Panc1 (cell line): ENCODE measurements around the gene SLC22A23. TPM values are rescaled to one million over a fixed set of nuclear protein-coding genes. Genes with fewer than 3 reads are reported as not detected.
A peak's percentile ranks its signal among the peaks of the same experiment; 100 is the strongest.

ENCODE experiments used
- ATAC-seq: fragments of 200-7000 bp; cut with Tn5 transposase; 2 replicates; pipeline ENCODE4 v1.9.1; 2020; ENCODE audit warnings: mild to moderate bottlenecking, moderate library complexity
- BruUV-seq: library from RNA; stranded (reverse); fragments of 400-500 nt; replicated peaks from 2 replicates; lab custom pipeline; 2021; lab: Mats Ljungman, UMichigan
- CTCF ChIA-PET: fragments of 300-600 bp; sonication (Branson Sonifier 250); formaldehyde crosslinking; loops from one replicate; lab custom pipeline; 2022; ENCODE audit warnings: antibody characterized with exemption; lab: Charles Lee
- POLR2A ChIA-PET: fragments of 300-600 bp; sonication (Branson Sonifier 250); formaldehyde crosslinking; loops from one replicate; lab custom pipeline; 2022; ENCODE audit warnings: antibody characterized with exemption; lab: Charles Lee
- DNase-seq: peaks from one replicate; pipeline ENCODE4 v3.0.0-alpha.2; 2010; ENCODE audit warnings: low read depth, low spot score
- H3K27ac ChIP-seq: 2 replicates; pipeline ENCODE4 v1.5.1; 2011; ENCODE audit warnings: mild to moderate bottlenecking, low read length, inconsistent platforms
- H3K27me3 ChIP-seq: fragments of 200-500 bp; sonication (Bioruptor generic); 2 replicates; pipeline ENCODE4 v1.6.0; 2014; ENCODE audit warnings: low read length, inconsistent platforms; ENCODE audit not compliant: control insufficient read depth, insufficient read depth
- H3K36me3 ChIP-seq: fragments of 200-500 bp; sonication (Bioruptor generic); 2 replicates; pipeline ENCODE4 v1.5.1; 2014; ENCODE audit warnings: inconsistent platforms, mild to moderate bottlenecking, low read length, moderate library complexity; ENCODE audit not compliant: control insufficient read depth, insufficient read depth
- H3K4me1 ChIP-seq: 2 replicates; pipeline ENCODE4 v1.5.1; 2011; ENCODE audit warnings: inconsistent platforms, mild to moderate bottlenecking, low read length, moderate library complexity; ENCODE audit not compliant: control insufficient read depth, insufficient read depth
- H3K4me3 ChIP-seq, 2 experiments: 2 replicates each; pipeline ENCODE4 v1.5.1; 2011 to 2012; ENCODE audit warnings: low read depth in 2 of 2, low read length in 2 of 2, mild to moderate bottlenecking in 2 of 2, inconsistent platforms in 1 of 2, moderate library complexity in 1 of 2
- H3K9me3 ChIP-seq: fragments of 200-500 bp; sonication (Bioruptor generic); 2 replicates; pipeline ENCODE4 v1.5.1; 2014; ENCODE audit warnings: low read depth, mild to moderate bottlenecking, inconsistent platforms, low read length, moderate library complexity; ENCODE audit not compliant: control insufficient read depth, insufficient read depth
- POLR2AphosphoS5 ChIP-seq: IDR thresholded peaks from 2 replicates; pipeline ENCODE4 v1.6.1; 2012; ENCODE audit warnings: mild to moderate bottlenecking, low read depth, low read length, moderate library complexity
- SIN3A ChIP-seq: IDR thresholded peaks from 2 replicates; pipeline ENCODE4 v1.6.1; 2012; ENCODE audit warnings: low read depth, mild to moderate bottlenecking, low read length, moderate library complexity, borderline replicate concordance; ENCODE audit not compliant: insufficient read depth
- TCF7L2 ChIP-seq: IDR thresholded peaks from 2 replicates; pipeline ENCODE4 v1.6.1; 2011; ENCODE audit warnings: mild to moderate bottlenecking, low read depth, low read length, inconsistent platforms
- in situ Hi-C: cut with HindIII; loops from 2 replicates; pipeline ENCODE4 v1.10.0; 2016; ENCODE audit warnings: low sequenced_read_pairs, low pct_unique_long_range_greater_than_20kb
- intact Hi-C: fragments of 100-400 bp; cut with micrococcal nuclease; formaldehyde crosslinking; loops from one replicate; pipeline ENCODE4 v1.10.0; 2022; ENCODE audit not compliant: unreplicated experiment
- total RNA-seq: library from RNA; stranded (reverse); gene quantifications from one replicate; pipeline ENCODE4 v1.2.1, GENCODE V29; 2021; ENCODE audit not compliant: unreplicated experiment
- TF ChIP-seq, protein P1 (sequence below), 2 experiments: IDR thresholded peaks; 2 replicates each; pipeline ENCODE4 v1.6.1; 2011 to 2012; ENCODE audit warnings: low read depth in 2 of 2, control low read depth in 1 of 2, low read length in 1 of 2, mild to moderate bottlenecking in 1 of 2, moderate library complexity in 1 of 2; ENCODE audit not compliant: insufficient read depth in 1 of 2
- TF ChIP-seq, protein P2 (sequence below): fragments of 450-650 bp; IDR thresholded peaks from 2 replicates; pipeline ENCODE4 v1.5.1; 2017; ENCODE audit warnings: mild to moderate bottlenecking

The SLC22A23 gene
- total RNA-seq, 1 experiment from 2014 or later, result 4.5 TPM

DNA sequence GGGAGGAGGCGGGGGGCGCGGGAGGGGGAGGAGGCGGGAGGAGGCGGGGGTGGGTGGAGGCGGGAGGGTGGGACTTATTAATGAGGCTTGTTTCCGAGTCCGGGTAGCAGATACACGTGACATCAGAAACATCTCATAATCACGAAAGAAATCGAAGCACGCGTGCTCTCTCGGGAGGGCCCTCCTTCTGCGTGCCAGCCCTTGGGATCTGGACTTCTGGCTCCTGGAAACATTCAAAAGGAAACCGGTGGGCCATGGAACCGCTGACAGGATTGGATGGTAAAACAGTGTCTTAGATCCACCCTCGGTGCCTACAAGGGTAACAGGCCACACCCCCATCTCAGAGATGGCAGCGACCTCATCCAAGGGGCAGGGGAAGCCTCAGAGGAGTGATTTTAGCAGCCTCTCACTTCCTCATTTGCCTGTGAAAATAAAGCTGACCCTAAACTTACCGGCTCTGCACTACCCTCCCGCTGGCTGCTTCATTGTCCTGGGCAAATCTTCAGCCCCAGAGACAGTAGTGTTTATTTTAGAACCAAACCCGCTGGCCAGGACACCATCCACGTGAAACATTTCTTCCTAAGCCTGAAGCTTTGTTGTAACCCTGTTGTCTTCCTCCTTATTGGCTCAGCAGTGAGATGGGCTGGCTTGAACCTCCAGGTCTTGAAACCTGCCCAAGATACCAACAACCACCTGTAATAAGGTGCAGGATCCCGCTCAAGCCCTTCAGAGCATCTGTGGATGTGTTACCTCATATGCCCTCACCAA is 100.6 kb downstream of the SLC22A23 start:
- ATAC-seq (peak; percentile 84), DNase-seq (peak; percentile 17)
- Histone ChIP-seq H3K4me3 (peak overlapping the region; percentile 35 to 69), H3K4me1 (peaks cover 22% of the 10 kb centered on the region), H3K36me3 (no peaks in the 10 kb centered on the region), H3K27ac (peak overlapping the region; percentile 76), H3K9me3 (no peaks in the 10 kb centered on the region), H3K27me3 (no peaks in the 10 kb centered on the region)
- BruUV-seq, result no TSS peak
- TF ChIP-seq SIN3A (0 out of 2 replicates have a peak, but pooled peaks have one; percentile 24), POLR2AphosphoS5 (no peak)
- CTCF ChIA-PET, result no interaction called here
- in situ Hi-C loops (no loop called here), intact Hi-C loops (no loop called here)
- POLR2A ChIA-PET, result no interaction called here

DNA sequence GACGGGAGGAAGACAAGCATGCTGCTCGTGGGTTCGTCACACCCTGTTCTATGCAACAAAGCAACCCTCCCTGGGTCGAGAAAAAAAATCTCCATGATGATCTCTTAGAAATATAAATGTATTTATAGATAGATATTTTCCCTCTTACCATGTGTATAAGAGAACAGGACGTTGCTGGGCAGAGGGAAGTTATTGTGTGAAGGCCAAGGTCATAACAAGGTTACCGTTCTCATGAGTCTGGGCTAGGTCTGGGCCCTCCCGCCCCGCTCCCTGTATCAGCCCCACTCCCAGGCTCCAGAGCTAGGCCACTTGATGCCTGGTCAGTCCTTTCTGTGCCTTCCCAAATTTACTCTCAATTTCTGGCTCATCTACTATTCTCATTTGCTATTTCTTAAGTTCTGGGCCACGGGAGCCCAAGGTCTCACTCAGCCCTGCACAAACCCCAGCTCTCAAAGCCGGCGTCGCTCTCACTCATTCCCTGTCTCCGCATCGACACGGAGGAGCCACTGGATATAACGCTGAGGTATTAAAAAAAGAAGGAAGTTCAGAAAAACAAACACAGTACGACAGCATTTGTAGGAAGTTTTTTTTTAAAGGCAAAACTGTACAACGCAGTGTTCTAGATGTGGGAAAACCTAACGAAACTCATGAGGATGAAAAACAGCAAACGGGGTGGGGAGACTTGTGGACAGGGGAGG is 101.3 kb downstream of the SLC22A23 start:
- in situ Hi-C loops (no loop called here), intact Hi-C loops (no loop called here)
- Histone ChIP-seq H3K4me3 (peak overlapping the region; percentile 30 to 69), H3K9me3 (no peaks in the 10 kb centered on the region), H3K27me3 (no peaks in the 10 kb centered on the region), H3K36me3 (no peaks in the 10 kb centered on the region), H3K27ac (peak overlapping the region; percentile 75), H3K4me1 (peaks cover 22% of the 10 kb centered on the region)
- ChIA-PET CTCF (no interaction called here), POLR2A (no interaction called here)
- ATAC-seq (peak; percentile 35), DNase-seq (no peak)
- TF ChIP-seq, protein P1, sequence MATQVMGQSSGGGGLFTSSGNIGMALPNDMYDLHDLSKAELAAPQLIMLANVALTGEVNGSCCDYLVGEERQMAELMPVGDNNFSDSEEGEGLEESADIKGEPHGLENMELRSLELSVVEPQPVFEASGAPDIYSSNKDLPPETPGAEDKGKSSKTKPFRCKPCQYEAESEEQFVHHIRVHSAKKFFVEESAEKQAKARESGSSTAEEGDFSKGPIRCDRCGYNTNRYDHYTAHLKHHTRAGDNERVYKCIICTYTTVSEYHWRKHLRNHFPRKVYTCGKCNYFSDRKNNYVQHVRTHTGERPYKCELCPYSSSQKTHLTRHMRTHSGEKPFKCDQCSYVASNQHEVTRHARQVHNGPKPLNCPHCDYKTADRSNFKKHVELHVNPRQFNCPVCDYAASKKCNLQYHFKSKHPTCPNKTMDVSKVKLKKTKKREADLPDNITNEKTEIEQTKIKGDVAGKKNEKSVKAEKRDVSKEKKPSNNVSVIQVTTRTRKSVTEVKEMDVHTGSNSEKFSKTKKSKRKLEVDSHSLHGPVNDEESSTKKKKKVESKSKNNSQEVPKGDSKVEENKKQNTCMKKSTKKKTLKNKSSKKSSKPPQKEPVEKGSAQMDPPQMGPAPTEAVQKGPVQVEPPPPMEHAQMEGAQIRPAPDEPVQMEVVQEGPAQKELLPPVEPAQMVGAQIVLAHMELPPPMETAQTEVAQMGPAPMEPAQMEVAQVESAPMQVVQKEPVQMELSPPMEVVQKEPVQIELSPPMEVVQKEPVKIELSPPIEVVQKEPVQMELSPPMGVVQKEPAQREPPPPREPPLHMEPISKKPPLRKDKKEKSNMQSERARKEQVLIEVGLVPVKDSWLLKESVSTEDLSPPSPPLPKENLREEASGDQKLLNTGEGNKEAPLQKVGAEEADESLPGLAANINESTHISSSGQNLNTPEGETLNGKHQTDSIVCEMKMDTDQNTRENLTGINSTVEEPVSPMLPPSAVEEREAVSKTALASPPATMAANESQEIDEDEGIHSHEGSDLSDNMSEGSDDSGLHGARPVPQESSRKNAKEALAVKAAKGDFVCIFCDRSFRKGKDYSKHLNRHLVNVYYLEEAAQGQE (IDR thresholded peaks at IDR 0.05; ENCODE audit: insufficient read depth in 1 of 2, low read depth in 2 of 2, low read length in 1 of 2), result no peak
- no peak for TF ChIP-seq POLR2AphosphoS5
- BruUV-seq, result no TSS peak

DNA sequence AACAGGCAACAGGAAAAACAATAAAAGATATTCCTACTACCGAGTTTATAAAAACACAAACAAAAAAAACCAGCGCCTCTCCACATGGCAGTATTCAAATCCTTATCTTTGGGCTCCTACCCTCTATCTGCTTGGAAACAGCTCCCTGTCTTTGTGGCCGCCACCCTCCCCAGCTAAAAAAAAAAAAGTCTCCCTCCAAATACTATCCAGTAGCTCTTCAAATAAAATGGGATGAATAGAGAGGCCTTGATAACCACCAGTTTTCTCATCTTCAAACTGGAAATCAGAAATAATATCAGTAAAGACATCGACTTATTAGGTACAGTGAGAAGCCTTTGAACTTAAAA is 101.9 kb downstream of the SLC22A23 start:
- ATAC-seq (no peak), DNase-seq (no peak)
- H3K36me3 ChIP-seq, result no peaks in the 10 kb centered on the region
- no TSS peak for BruUV-seq
- peak overlapping the region; percentile 75; the same call in 1 of the 2 replicates for H3K27ac ChIP-seq
- in situ Hi-C loops, result no loop called here
- intact Hi-C loops, result no loop called here
- ChIA-PET POLR2A (no interaction called here), CTCF (no interaction called here)
- H3K27me3 ChIP-seq, result no peaks in the 10 kb centered on the region
- H3K9me3 ChIP-seq, result no peaks in the 10 kb centered on the region
- H3K4me3 ChIP-seq, result no peak overlapping the region
- H3K4me1 ChIP-seq, result peaks cover 22% of the 10 kb centered on the region
- no peak for TF ChIP-seq TCF7L2
- TF ChIP-seq POLR2AphosphoS5, result no peak
- TF ChIP-seq, protein P2, sequence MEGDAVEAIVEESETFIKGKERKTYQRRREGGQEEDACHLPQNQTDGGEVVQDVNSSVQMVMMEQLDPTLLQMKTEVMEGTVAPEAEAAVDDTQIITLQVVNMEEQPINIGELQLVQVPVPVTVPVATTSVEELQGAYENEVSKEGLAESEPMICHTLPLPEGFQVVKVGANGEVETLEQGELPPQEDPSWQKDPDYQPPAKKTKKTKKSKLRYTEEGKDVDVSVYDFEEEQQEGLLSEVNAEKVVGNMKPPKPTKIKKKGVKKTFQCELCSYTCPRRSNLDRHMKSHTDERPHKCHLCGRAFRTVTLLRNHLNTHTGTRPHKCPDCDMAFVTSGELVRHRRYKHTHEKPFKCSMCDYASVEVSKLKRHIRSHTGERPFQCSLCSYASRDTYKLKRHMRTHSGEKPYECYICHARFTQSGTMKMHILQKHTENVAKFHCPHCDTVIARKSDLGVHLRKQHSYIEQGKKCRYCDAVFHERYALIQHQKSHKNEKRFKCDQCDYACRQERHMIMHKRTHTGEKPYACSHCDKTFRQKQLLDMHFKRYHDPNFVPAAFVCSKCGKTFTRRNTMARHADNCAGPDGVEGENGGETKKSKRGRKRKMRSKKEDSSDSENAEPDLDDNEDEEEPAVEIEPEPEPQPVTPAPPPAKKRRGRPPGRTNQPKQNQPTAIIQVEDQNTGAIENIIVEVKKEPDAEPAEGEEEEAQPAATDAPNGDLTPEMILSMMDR, result no peak
- TF ChIP-seq SIN3A, result no peak
